GM18498 (cell line): Measurements from ENCODE around the gene BBIP1.

Experiments
- ATAC-seq: cut with Tn5 transposase; IDR thresholded peaks from one replicate; pipeline ENCODE4 v1.9.1; 2021; ENCODE audit warnings: mild to moderate bottlenecking, moderate library complexity; ENCODE audit not compliant: unreplicated experiment

BBIP1 gene

GRCh38 chr10:110864662-110865140 is 54.3 kb downstream of the BBIP1 start:
- peak; percentile 59 for ATAC-seq

GRCh38 chr10:110863956-110864355 is 55.0 kb downstream of the BBIP1 start:
- ATAC-seq: no peak

- ATAC-seq: no peak
Measured at GRCh38 chr10:110863361-110863760, 55.6 kb downstream of the BBIP1 start.

- ATAC-seq: no peak
Measured at GRCh38 chr10:110862961-110863360, 56.0 kb downstream of the BBIP1 start.

- no peak for ATAC-seq
Measured at GRCh38 chr10:110861930-110862649, 56.9 kb downstream of the BBIP1 start.

GRCh38 chr10:110861476-110861875 is 57.5 kb downstream of the BBIP1 start:
- no peak for ATAC-seq

GRCh38 chr10:110860576-110861241 is 58.3 kb downstream of the BBIP1 start:
- peak; percentile 64 for ATAC-seq

GRCh38 chr10:110859973-110860376 is 59.0 kb downstream of the BBIP1 start:
- peak; percentile 5 for ATAC-seq

- no peak for ATAC-seq
Measured at GRCh38 chr10:110859206-110859972, 59.6 kb downstream of the BBIP1 start.

- ATAC-seq: no peak
Measured at GRCh38 chr10:110858297-110858934, 60.6 kb downstream of the BBIP1 start.

- no peak for ATAC-seq
Measured at GRCh38 chr10:110857265-110858171, 61.5 kb downstream of the BBIP1 start.

GRCh38 chr10:110853921-110854605 is 64.9 kb downstream of the BBIP1 start:
- ATAC-seq: no peak

- ATAC-seq: peak; percentile 25
Measured at GRCh38 chr10:110852947-110853346, 66.0 kb downstream of the BBIP1 start.

- peak; percentile 51 for ATAC-seq
Measured at GRCh38 chr10:110852255-110852896, 66.6 kb downstream of the BBIP1 start.

GRCh38 chr10:110851020-110851612 is 67.9 kb downstream of the BBIP1 start:
- no peak for ATAC-seq

GRCh38 chr10:110850099-110850498 is 68.9 kb downstream of the BBIP1 start:
- no peak for ATAC-seq
